HS-27A (cell line): ENCODE results near the gene SAP25.
"Not testable (repeated sequence)": the region's sequence is repeated elsewhere in the genome, so short reads cannot be mapped to it uniquely, and the experiment has no call there.

ENCODE experiments used
- DNase-seq: peaks from one replicate; pipeline ENCODE4 v3.0.0-alpha.2; 2012; ENCODE audit warnings: low read depth, missing footprints

SAP25 gene

GRCh38 chr7:100575746-100576383 lies 2.2 kb upstream of the SAP25 start:
- no peak for DNase-seq

- DNase-seq, result no peak
These were observed 1.5 kb upstream of the SAP25 start for GRCh38 chr7:100575206-100575631.

- no peak for DNase-seq
These were observed 884 bp upstream of the SAP25 start for GRCh38 chr7:100574362-100575205.

- DNase-seq, result no peak
These were observed 588 bp downstream of the SAP25 start for GRCh38 chr7:100572949-100573675.

GRCh38 chr7:100572281-100572948 lies 1.3 kb downstream of the SAP25 start:
- no peak for DNase-seq

GRCh38 chr7:100571829-100572116 lies 1.9 kb downstream of the SAP25 start:
- DNase-seq, result no peak

- DNase-seq, result no peak
These were observed 2.5 kb downstream of the SAP25 start for GRCh38 chr7:100570954-100571828.

GRCh38 chr7:100568896-100569844 lies 4.5 kb downstream of the SAP25 start:
- no peak for DNase-seq

- no peak for DNase-seq
These were observed 5.4 kb downstream of the SAP25 start for GRCh38 chr7:100568176-100568895.

- DNase-seq, result no peak
These were observed 5.9 kb downstream of the SAP25 start for GRCh38 chr7:100567751-100568175.

GRCh38 chr7:100567031-100567730 lies 6.5 kb downstream of the SAP25 start:
- DNase-seq, result no peak

- DNase-seq, result no peak
These were observed 7.6 kb downstream of the SAP25 start for GRCh38 chr7:100566018-100566531.

GRCh38 chr7:100565133-100565571 lies 8.5 kb downstream of the SAP25 start:
- no peak for DNase-seq

GRCh38 chr7:100564405-100564804 lies 9.3 kb downstream of the SAP25 start:
- DNase-seq, result not testable (repeated sequence)

GRCh38 chr7:100563809-100564400 lies 9.8 kb downstream of the SAP25 start:
- DNase-seq, result no peak

- DNase-seq, result no peak
These were observed 10.6 kb downstream of the SAP25 start for GRCh38 chr7:100563100-100563564.

GRCh38 chr7:100562195-100563099 lies 11.3 kb downstream of the SAP25 start:
- DNase-seq, result no peak
